HuH-7 (cell line): ENCODE results near the gene TNIP3.

Experiments
- DNase-seq: peaks from one replicate; pipeline ENCODE4 v3.0.0; 2011; ENCODE audit warnings: low spot score

Gene TNIP3

DNA sequence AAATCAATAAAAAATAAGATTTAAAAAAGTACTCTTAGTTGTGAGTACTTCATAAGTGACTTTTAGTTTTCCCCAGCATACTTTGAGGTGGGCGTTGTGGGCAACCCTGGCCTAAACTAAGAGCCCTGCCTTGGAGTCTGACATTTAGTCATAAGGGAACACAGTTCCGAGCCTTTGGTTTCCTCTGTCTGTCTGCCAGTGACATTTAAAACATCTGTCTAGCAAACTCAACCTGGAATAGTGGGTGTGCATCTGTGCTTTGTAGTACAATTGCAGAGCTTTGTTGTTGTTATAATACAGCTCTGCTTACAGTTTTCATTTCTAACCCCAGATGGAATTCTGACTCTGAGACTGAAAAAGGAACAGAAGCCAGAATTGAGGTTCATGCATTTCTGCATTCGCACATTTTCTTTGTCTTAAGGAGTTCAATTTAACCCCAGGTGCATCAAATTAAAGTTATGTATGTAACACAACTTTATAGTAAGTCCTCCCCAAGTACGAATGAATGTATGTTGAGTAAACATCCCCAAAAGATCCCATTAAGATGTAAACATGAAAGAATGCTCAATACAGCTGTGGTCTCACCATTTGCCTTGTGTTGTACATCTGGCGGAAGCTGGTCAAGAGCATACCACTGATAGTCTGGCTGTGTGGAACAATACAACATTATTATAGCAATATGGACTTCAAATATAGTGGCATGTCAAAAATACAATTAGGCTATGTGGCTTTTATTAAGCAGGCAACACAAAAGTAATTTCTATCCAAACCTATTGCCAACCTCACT is 25.9 kb downstream of the TNIP3 start:
- DNase-seq = no peak

- no peak for DNase-seq
Measured at GRCh38 chr4:121130326-121130660, 33.8 kb downstream of the TNIP3 start.

DNA sequence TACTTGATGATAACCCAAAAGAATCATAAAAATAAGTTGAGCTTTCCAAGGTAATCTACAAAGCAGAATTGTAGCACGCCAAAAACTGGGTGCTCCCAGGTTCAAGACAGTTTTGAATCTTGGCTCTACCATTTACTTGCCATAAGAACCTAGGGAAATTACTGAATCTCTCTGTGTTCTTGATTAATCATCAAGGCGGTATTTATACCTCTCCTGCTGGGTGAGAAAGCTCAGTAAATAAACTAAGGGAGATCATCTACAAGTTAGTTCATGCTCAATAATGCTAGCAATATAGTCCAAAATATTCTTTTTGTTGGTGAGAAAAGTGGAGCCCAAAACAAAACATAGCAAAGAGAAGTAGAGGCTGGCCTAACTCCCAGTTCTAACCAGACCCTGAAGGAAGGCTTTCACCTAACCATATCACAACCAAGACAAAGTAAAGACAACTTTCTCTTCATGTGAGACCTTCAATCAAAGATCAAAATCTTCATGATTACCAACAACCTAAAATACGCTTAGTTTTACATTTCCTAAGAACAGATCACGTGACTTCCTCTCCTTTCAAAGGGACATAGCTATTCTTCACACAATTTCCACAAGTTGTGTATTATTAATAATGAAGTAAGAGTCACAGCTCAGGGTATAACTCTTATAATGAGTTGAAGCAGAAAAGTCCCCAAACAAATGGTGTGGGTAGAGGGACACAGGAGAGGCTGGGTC is 34.4 kb downstream of the TNIP3 start:
- no peak for DNase-seq

DNA sequence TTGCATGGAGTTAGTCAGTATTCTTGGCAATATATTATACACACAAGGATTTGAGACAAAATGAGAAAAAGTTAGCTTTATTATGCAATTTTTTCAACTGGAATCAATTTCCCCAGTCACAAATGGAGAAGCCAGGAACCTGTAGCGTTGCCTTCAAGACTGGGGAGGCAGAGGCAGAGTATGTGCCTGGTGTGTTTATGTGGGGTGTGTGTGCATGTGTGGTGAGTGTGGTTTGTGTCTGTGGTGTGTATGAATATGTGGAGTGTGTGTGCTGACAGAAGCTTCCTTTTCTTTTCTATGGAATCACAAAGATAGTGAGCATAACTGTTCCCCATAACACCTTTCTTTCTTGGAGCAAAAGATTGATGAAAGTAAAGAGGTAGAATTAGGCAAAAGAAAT is 37.0 kb downstream of the TNIP3 start:
- DNase-seq = no peak

GRCh38 chr4:121126449-121127006 is 37.6 kb downstream of the TNIP3 start:
- no peak for DNase-seq

DNA sequence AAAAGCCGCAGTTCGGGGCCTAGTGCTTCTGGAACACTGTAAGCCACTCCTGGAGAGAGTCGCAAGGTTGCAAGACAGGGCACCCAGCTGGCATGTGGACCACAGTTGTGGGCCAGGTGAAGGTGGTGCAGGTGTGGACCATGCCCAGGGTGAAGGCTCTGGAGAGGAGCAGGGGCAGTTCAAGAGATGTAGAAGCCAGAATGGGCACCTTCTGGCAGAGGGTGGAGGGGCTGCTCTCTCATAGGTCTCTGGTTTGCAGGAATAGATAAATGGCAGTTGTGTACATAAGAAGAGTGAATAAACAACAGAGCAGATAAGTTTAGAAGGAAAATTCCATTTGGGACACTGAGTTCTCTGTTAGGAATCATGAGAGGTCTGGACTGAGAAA is 38.6 kb downstream of the TNIP3 start:
- peak; percentile 6 for DNase-seq

DNA sequence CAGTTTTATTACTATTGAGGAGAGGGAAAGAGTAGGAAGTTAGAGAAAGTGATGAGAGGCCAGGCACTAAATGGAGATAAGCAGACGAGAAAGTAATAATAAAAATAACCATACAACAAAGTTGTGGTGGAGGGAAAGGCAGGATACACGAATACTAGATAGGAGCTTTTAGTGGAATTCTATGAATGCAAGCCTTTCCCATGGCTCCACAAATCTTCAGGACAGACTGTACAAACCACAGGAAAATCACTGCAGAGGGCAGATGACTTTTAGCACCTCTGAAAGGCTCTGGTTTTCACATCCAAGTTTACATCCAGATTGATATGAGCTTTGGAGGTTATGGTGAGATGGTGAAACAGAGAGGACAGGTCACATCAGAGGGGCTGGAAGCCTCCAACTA is 41.5 kb downstream of the TNIP3 start:
- no peak for DNase-seq

DNA sequence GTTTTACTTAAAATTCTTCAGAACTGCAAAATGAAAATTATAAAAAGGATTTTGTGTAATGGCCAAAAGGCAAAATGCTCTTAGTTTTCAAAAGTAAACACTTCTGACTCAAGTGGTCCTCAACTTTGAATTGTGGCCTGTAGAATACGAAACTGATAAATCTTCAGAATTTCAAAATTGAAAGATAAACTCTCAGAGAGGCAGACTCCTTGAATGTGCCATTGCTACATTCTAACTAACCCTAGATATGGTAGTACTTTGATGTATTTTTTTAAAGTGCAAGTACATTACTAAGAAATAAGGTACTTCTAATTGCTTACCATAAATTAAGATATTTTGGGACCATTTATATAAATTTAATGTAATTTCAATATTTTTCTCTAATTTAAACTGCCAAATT is 44.4 kb downstream of the TNIP3 start:
- no peak for DNase-seq

DNA sequence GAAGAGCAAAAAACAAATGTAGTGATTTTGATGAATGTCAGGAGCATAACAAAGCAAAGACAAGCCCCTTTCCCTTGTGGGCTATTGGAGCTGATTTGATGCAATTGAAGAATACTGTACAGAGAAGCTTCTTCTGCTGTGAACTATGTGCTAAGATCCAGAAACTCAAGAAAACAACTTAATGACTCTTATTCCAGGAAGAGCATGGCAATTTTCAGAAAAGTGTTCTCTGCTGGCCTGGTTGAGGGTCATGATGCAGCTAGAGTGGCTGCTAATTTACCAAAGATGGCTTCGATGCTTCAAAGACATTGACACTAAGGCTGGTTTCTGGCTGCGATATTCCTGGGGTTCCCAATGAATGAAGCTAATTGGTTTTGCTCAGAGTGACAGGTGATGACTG is 45.8 kb downstream of the TNIP3 start:
- DNase-seq = no peak

- no peak for DNase-seq
Measured at GRCh38 chr4:121114756-121115155, 49.4 kb downstream of the TNIP3 start.

- DNase-seq = no peak
Measured at GRCh38 chr4:121112530-121112929, 51.6 kb downstream of the TNIP3 start.

DNA sequence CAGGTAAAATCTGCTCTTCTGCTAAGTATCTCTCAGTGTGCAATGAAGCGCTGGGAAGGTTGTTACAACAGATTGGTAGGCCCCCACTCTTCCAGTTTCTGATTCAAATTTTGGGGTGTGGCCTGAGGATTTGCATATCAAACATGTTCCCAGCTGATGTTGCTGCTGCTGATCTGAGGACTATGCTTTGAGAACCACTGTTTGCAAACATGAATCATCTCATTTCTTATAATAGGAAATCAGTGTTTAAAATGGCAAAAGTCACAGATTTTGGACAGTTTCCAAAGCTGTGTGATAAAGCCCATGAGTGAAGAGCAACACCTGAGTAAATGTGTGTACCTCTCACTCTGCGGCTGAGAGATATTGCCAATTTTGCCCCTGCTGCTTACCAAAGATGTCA is 55.6 kb downstream of the TNIP3 start:
- no peak for DNase-seq

DNA sequence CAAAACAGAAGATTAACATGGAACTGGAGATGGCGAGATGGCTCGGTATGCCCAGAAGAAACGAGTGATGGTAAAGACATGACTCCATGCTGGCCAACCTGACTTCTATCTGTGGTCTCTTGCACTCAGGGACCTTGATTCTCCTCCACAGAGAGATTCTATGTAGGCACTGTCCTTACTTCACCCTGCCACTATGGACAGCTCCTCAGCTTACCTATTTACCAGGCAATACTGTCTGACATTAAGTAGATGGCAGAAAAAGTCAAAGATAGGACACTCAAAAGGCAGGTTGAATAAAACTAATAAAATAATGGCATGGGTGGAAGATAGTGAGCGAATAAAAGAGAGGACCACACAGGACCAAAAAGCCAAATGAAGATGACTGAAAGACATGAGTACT is 56.6 kb downstream of the TNIP3 start:
- DNase-seq = no peak

DNA sequence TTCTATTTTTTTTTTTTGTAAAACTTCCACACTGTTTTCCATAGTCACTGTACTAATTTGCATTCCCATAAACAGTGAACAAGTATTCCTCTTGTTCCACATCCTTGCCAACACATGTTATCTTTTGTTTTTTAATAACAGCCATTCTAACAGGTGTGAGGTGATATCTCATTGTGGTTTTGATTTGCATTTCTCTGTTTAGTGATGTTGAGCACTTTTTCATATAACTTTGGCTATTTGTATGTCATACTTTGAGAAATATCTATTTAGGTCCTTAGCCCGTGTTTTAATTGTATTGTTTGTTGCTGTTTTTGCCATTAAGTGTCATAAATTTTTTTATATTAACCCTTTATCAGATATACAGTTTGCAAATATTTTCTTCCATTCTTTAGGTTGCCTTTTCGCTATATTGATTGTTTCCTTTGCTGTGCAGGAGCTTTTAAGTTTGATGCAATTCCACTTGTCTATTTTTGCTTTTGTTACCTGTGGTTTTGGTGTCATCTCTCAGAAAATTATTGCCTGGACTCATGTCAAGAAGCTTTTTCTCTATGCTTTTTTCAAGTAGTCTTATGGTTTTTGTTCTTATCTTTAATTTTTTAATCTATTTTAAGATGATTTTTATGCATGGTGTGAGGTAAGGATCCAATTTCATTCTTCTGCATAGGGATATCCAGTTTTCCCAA is 63.9 kb downstream of the TNIP3 start:
- no peak for DNase-seq

GRCh38 chr4:121098266-121098665 is 65.9 kb downstream of the TNIP3 start:
- DNase-seq = no peak

DNA sequence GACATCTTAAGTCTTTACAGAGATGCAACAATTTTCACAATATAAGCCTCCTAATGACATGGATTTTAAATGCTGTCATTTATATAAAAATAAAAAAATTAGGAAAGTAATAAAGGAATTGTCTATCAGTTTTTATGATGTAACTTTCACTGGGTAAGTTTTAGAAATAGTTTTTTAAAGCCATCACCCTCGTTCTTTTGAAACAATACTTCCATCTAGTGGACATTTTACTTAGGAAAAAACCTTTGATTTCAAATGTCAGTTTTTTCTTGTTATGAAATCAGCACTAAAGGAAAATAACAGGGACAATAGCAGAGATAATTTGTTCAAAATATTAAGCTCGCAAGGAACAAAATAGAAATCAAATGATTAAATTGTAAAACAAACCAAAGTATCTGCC is 67.5 kb downstream of the TNIP3 start:
- DNase-seq = no peak

- DNase-seq = no peak
Measured at GRCh38 chr4:121096191-121096590, 67.9 kb downstream of the TNIP3 start.

DNA sequence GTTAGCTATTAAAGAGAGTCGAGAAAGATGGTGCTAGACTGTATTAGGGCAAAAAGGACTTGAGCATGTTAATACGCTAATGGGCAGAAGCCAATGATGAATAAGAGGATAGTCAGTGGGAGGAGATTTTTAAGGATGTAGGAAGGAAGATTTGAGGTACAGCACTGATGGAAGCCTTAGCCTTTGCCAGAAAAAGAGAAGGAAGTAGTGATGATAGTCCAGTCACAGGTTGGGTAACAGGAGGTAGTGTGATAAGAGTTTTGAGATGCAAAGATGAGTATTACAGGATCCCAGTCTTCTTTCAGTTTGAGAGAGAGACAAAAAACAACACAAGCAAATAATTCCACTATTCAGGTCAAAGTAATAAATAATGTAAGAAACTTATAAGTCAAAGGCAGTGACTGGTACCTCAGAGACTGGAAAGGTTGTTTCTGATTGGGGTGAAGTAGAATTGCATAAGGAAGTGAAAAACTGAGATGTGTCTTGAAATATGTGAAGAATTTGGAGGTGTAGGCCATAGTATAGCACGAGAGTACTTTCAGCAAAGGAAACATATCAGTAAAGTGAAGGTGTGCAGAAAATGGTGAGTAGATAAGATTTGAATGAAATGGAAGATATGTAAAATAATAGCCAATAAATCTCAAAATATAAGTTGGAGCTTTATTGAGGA is 69.7 kb downstream of the TNIP3 start:
- DNase-seq = no peak

GRCh38 chr4:121093261-121093660 is 70.9 kb downstream of the TNIP3 start:
- no peak for DNase-seq

GRCh38 chr4:121091941-121092340 is 72.2 kb downstream of the TNIP3 start:
- no peak for DNase-seq

DNA sequence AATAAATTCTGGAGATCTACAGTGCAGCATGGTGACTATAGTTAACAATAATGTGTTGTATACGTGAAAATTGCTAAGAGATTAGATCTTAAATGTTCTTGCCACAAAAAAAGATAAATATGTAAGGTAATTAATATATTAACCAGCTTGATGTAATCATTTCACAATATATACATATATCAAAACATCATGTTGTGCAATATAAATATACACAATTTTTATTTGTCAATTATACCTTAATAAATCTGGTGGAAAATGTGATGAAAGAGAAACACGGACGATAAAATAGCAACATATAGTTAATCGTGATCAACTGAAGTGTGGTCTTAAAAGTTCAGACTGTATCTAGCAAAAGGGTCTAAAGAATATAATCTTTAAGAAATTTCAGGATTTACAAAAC is 75.3 kb downstream of the TNIP3 start:
- no peak for DNase-seq
